RPMI7951 (cell line): ENCODE data around the gene TBL3. TPM values are rescaled to one million over a fixed set of nuclear protein-coding genes. Genes with fewer than 3 reads are reported as not detected.
"Not testable (repeated sequence)": the region's sequence is repeated elsewhere in the genome, so short reads cannot be mapped to it uniquely, and the experiment has no call there.

Experiments
- DNase-seq: peaks from one replicate; pipeline ENCODE4 v3.0.0-alpha.2; 2012; ENCODE audit warnings: low read depth
- total RNA-seq: library from RNA; depleted of rRNA; stranded (reverse); fragments of >200 nt; shearing (Covaris generic); gene quantifications from 2 replicates; pipeline ENCODE4 v1.2.3, GENCODE V29; 2014; rRNA removed

Gene TBL3
- 28.8 and 40.4 TPM in 2 replicates for total RNA-seq

- DNase-seq = peak; percentile 92
These were observed at the start of gene TBL3 for GRCh38 chr16:1971796-1972489. TSS of gene TBL3 (plus strand) at chr16:1972053. CDS start at chr16:1972165, 112 bp downstream.

- no peak for DNase-seq
These were observed 49.5 kb upstream of the TBL3 start for GRCh38 chr16:1922357-1922756.

DNA sequence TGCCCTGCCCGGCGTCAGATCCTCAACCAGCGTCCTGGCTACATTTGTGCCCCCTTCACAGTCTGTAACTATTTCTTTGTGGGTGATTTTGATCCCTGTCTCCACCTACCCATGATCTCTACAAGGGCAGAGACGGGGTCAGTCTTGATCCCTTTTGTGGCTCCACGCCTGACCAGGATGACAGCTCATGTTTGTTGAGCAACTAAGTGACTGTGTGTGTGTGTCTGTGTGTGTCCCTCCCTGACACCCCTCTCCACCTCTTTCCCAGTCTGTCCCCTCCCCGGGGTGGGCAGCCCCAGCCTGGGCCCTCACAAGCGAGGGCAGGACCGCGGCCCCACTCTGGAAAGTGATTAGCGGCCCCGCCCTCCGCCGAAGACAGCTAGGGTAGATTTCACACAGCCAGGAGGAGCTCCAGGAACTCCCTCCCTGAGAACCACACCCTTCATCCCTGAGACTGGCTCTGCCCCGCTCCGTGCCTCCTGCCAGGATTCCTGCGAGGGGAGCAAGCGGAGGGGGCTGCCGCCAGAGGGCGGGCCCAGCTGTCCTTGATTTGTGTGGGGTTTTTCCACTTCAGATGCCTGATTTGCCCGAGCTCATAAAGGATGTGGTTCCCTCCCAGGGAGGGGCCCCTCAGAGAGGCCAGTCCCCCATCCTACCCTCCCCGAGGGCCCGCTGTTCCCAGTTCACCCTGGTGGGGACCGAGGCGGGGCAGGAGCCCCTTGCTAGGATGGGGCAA lies 48.4 kb upstream of the TBL3 start:
- peak; percentile 64 for DNase-seq

DNA sequence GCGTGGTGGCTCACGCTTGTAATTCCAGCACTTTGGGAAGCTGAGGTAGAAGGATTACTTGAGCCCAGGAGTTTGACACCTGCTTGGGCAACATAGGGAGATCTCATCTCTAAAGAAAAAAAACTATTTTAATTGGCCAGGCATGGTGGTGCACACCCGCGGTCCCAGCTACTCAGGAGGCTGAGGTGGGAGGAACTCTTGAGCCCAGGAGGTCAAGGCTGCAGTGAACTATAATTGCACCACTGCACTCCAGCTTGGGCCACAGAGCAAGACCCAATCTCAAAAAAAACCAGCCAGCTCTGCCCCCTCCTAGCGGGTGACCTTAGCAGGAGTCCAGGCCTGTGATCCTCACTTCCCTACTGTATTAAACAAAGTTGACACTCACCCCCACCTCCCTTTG lies 47.8 kb upstream of the TBL3 start:
- DNase-seq = no peak

- no peak for DNase-seq
These were observed 45.6 kb upstream of the TBL3 start for GRCh38 chr16:1926271-1926670.

DNA sequence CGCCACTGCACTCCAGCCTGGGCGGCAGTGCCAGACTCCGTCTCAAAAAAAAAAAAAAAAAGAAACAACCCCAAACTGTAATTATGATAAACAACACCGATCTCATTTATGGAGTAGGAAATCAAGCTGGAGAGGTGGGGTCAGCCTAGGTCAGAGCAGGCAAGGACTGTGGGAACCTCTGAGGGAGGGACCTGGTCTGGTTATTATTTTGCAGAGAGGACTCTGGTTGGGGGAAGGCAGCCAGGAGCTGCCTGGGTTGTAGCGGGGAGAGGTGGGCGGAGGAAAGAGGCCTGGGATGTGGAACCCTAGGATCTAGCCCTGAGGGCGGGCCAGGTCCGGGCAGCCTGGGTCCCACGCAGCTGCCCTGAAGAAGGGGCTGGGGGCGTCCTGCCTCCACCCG lies 42.7 kb upstream of the TBL3 start:
- DNase-seq = peak; percentile 28

DNA sequence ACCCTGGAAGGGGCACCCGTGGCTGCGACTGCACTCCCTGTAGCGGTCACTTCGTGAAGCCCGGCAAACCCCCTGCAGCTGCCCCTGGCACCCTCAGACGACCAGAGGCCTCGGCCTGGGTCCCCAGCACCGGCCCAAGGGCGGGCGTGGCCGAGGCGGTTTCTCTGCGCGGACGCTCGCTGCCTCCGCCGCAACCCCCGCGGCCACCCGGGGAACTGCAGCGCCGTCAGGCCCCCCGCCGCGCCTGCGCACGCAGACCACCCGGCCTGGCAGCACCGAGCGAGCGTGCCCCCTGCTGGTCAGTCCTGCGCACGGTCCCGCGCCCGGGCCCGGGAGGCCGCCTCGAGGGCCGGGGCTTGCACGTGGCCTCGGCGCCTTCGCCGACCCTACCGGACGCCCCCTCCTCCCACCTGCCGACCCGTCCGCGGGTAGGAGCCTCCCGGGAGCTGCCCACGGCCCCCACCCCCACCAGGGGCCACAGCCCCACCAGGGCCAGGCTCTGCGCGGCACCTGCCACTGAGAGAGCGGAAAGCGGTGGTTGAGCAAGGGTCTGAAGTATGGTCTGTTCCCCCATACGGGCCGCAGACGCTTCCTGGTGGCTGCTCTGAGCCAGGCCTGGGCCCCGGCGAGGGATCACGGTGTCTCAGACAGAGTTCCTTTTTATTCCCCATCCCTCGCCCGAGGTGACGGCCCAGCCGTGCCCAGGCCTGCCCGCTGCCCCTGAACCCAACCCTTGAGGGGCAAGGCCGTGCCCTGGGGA lies 42.1 kb upstream of the TBL3 start:
- DNase-seq = peak; percentile 68

GRCh38 chr16:1930338-1930720 lies 41.5 kb upstream of the TBL3 start:
- no peak for DNase-seq

GRCh38 chr16:1932050-1933028 lies 39.5 kb upstream of the TBL3 start:
- DNase-seq = no peak

- no peak for DNase-seq
These were observed 38.7 kb upstream of the TBL3 start for GRCh38 chr16:1933097-1933661.

- no peak for DNase-seq
These were observed 34.8 kb upstream of the TBL3 start for GRCh38 chr16:1936945-1937479.

DNA sequence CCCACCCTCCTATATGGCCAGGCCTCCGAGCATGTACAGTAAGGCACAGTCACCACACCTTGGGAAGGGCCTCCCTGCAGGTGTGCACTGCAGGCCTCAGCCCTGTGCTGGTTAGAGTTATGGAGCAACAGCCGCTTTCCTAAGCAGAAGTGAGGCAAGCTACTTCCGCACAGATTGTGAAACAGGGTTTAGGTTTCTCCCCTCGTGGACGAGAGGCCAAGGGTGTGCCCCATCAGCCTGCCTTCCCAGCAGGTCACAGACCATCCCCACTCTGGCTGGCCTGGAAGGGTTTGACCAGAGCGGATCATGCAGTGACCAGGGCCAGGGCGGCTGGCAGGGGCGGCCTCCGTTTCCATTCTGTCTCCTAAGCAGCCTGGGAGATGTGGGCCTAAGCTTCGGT lies 33.5 kb upstream of the TBL3 start:
- no peak for DNase-seq

DNA sequence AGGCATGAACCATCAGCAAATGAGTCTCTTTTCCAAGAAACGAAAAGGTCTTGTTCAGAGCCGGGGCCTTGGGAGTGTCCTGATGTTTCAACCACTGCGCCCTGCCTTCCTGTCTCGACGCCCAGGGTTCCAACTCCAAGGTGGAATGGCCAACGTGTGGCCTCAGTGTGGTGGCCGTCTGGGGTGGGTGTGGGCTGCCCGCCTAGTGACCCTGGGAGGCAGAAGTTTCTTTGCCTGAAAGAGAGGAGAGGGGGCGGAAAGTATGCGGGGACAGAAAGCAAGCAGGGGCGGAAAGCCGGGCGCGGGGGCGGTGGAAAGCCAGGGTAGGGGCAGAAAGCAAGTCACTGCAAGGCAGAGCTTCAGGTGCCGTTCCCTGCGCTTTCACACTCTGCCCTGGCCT lies 32.9 kb upstream of the TBL3 start:
- no peak for DNase-seq

DNA sequence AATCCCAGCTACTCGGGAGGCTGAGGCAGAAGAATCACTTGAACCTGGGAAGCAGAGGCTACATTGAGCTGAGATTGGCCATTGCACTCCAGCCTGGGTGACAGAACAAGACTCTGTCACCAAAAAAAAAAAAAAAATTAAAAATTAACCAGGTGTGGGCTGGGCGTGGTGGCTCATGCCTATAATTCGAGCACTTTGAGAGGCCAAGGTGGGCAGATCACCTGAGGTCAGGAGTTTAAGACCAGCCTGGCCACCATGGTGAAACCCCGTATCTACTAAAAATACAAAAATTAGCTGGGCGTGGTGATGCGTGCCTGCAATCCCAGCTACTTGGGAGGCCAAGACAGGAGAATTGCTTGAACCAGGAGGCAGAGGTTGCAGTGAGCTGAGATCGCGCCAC lies 32.0 kb upstream of the TBL3 start:
- not testable (repeated sequence) for DNase-seq

GRCh38 chr16:1940273-1941161 lies 31.3 kb upstream of the TBL3 start:
- no peak for DNase-seq

DNA sequence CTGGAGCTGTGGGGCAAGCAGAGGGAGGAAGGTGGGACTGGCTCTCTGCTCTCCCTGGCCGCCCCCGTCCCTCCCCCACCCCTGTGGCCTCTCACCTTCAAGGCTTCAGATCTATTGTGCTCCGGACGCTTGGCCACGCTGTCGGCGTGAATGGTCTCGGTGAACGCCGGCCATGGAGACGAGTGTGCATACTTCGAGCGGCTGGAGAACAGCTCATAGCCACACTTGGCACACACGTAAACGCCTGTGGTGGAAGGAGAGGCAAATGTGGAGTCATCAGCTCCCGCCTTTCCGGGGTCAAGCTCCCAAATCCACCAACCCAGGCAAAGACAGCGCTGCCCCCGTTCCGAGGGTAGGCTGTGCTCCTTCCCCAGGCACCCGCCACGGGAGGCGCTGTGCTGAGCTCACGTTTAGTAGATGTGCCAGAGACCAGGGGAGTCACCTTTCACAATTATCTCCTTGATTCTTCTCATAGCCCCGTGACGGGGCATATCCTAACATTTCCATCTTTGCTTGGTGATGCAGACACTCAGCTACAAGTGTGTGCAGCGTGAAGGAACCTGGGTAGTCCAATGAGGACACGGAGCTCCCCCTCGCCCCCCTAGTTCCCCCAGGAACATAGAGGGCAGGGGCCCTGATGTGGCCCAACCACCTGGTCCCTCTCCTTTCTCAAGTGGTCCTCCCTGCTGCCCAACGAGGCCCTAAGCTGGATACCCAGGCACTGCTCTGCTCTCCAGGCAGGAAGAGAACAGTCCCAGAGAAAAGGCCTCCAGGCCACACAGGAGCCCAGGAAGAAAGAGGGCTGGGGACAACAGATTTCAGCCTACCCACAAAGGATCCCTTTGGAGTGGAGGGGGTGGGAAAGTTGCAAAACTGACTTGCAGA lies 30.4 kb upstream of the TBL3 start:
- DNase-seq = no peak

DNA sequence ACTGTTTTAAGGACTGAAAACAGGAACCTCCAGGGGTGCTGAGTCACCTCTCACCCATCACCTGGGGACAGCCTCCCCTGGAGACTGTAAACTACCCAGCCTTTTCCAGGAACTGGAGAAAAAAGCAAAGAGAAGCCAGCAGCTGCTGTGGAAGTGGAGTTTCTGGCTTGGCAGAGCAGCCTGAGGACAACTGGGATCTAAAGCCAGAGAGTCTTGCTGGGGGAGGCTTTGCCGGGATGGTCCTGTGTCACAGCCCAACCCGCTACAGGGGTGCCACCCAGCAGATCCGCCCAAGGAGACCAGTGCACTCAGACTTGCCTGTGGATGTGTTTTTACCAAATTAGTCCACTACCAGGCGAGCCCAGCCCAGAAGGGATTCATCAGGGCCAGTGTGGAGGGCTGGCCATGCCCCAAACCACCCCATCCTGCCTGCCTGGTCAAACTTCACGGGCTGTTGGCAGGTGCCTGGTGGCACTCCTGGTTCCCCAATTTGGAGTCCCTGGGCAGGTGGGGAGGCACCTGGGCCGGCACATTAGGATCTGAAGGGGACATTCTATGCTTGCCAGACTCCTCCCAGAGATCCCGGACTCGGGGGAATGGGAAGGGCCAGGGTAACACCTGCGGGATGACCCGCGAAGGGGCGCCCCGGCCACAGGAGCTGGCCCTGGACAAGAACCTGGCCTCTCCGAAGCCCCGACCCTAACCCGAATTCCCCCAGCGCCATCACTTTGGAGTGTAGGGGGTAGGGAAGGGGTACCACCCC lies 29.6 kb upstream of the TBL3 start:
- no peak for DNase-seq
